Heart right ventricle (tissue), 16 donors: Measurements from ENCODE around the gene COL5A2. TPM values are rescaled to one million over a fixed set of nuclear protein-coding genes. Genes with fewer than 3 reads are reported as not detected.

ENCODE experiments used
- ATAC-seq, 8 donors: fragments of 200-7000 bp; cut with Tn5 transposase; one replicate each; pipeline ENCODE4 v1.9.1; 2020; ENCODE audit warnings: mild to moderate bottlenecking in 8 of 8, moderate library complexity in 8 of 8, moderate number of reproducible peaks in 1 of 8
- DNase-seq, 2 donors: peaks; one replicate each; pipeline ENCODE4 v3.0.0-alpha.2; 2020
- H3K27ac ChIP-seq, 10 donors: fragments of 200-600 bp; sonication (generic) in 2 of 10; one replicate each; pipeline versions ENCODE4 v1.5.0 to v1.8.0; 2020 to 2022; ENCODE audit warnings: mild to moderate bottlenecking in 3 of 10
- H3K27me3 ChIP-seq, 7 donors: fragments of 200-600 bp; one replicate each; pipeline ENCODE4 v1.8.0; 2021 to 2022; ENCODE audit warnings: mild to moderate bottlenecking in 2 of 7
- H3K36me3 ChIP-seq, 9 donors: fragments of 200-600 bp; sonication (generic) in 1 of 9; one replicate each; pipeline versions ENCODE4 v1.5.0 to v1.8.0; 2020 to 2022; ENCODE audit warnings: mild to moderate bottlenecking in 2 of 9
- H3K4me1 ChIP-seq, 9 donors: fragments of 200-600 bp; sonication (generic) in 1 of 9; one replicate each; pipeline versions ENCODE4 v1.5.0 to v1.8.0; 2020 to 2022; ENCODE audit warnings: mild to moderate bottlenecking in 4 of 9
- H3K4me3 ChIP-seq, 10 donors: fragments of 200-600 bp; sonication (generic) in 2 of 10; one replicate each; pipeline versions ENCODE4 v1.5.0 to v1.8.0; 2020 to 2022; ENCODE audit warnings: mild to moderate bottlenecking in 7 of 10, moderate library complexity in 2 of 10
- H3K9me3 ChIP-seq, 11 donors: fragments of 200-600 bp in 10 of 11; sonication (generic) in 2 of 11; one replicate each; pipeline versions ENCODE4 v1.5.0 to v1.8.0; 2013 to 2022; ENCODE audit warnings: mild to moderate bottlenecking in 2 of 11, control low read depth in 1 of 11, moderate library complexity in 1 of 11
- WGBS, 2 donors: extraction: QIAGEN DNeasy Blood & Tissue Kit; methylation state at CpG; one replicate each; pipeline ENCODE4 v1.1.7; 2013; ENCODE audit warnings: inconsistent platforms in 1 of 2; 5-methylcytosine and 5-hydroxymethylcytosine counted together
- intact Hi-C, 10 donors: fragments of 100-400 bp; cut with DNase I; formaldehyde crosslinking; loops; one replicate each; pipeline versions ENCODE4 v1.11.1 to v1.14.2; 2022
- polyA plus RNA-seq, 2 donors: library from polyadenylated mRNA; stranded (reverse); fragments of 200-250 nt; gene quantifications; one replicate each; pipeline ENCODE4 v1.2.3, GENCODE V29; 2013
- total RNA-seq, 10 donors: library from RNA; stranded (reverse); fragmentation: NEBNext Ultra II Directional in 3 of 10; extraction: Animal tissue kit (Norgen Biotek cat#: 25700) in 3 of 10; gene quantifications; one replicate each; pipeline versions ENCODE4 v1.2.1 to v1.2.4, GENCODE V29; 2021 to 2023
- TF ChIP-seq, protein P1 (sequence below), 9 donors: fragments of 200-600 bp; sonication (generic) in 2 of 9; IDR thresholded peaks; one replicate each; pipeline versions ENCODE4 v1.5.0 to v1.8.0; 2021 to 2022; ENCODE audit warnings: antibody characterized with exemption in 9 of 9, mild to moderate bottlenecking in 5 of 9, moderate library complexity in 1 of 9
- donor health status: Arrhythmogenic right ventricular cardiomyopathy.
- donor health status: ischemic (EF 13 %, LVEDD 7.1; RV severe dilation, severe dysfunction).
- donor health status: healthy with polysubstance abuse.
- donor health status: DM: no; HTN: yes; CAD: no.
- donor health status: DM: no; HTN: no; CAD: no.
- donor health status: ischemic (EF 25% LVEDD 6.9; RV normal size, moderate dysfunction).
- donor health status: ischemic (EF 25% LVEDD 5.7; RV mildly dilated, moderate dysfunction).
- donor health status: healthy.
- donor health status: DM: yes; HTN: yes; CAD: no.
- donor health status: Ischemic cardiomyopathy.
- donor health status: ischemic (EF 35%, LVEDD 5.7; RV mildly dilated, moderate dysfunction).
- donor health status: nonischemic (EF 11% LVEDD 7.7; RV severe dilation, severe dysfunction).
- donor health status: DM: yes; HTN: yes; CAD: no.
- donor health status: PGD.
- donor health status: ischemic (EF 29% LVEDD 5.4; RV normal size, mild dysfunction).
- donor health status: nonischemic (EF 23%, LVEDD 6.1; RV moderate dilation, normal function).

The COL5A2 gene
- total and polyA plus RNA-seq, 12 donors, result 4.8 to 44.7 (median 8.7) TPM

DNA sequence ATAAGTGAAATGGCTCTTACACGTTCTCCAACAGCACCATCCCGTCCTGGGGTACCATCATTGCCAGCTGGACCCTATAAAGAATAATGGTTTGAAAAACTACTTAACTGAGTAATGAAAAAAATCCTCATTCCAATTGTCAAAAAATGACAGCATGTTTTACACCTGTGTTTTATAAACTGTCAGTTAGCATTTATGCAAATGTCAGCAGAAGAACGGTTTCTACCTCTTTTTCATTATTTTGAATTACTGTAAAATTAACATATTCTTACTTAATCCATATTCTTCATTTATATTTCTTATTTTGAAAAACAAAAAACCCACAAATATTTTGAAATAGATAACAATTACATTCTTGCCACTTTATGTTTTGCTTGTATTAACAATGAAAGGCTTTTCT, 131.4 kb downstream of the COL5A2 start:
- Histone ChIP-seq H3K36me3 (peaks cover 0 to 84% (median 0%) of the 10 kb centered on the region in 9 donors), H3K4me3 (no peak overlapping the region), H3K9me3 (no peaks in the 10 kb centered on the region), H3K27me3 (no peaks in the 10 kb centered on the region), H3K4me1 (no peaks in the 10 kb centered on the region), H3K27ac (no peak overlapping the region)
- TF ChIP-seq, protein P1, sequence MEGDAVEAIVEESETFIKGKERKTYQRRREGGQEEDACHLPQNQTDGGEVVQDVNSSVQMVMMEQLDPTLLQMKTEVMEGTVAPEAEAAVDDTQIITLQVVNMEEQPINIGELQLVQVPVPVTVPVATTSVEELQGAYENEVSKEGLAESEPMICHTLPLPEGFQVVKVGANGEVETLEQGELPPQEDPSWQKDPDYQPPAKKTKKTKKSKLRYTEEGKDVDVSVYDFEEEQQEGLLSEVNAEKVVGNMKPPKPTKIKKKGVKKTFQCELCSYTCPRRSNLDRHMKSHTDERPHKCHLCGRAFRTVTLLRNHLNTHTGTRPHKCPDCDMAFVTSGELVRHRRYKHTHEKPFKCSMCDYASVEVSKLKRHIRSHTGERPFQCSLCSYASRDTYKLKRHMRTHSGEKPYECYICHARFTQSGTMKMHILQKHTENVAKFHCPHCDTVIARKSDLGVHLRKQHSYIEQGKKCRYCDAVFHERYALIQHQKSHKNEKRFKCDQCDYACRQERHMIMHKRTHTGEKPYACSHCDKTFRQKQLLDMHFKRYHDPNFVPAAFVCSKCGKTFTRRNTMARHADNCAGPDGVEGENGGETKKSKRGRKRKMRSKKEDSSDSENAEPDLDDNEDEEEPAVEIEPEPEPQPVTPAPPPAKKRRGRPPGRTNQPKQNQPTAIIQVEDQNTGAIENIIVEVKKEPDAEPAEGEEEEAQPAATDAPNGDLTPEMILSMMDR (IDR thresholded peaks at IDR 0.05), result no peak
- 92 to 94% methylated on average over 3 of the region's 3 CpGs for WGBS, 2 donors
- ATAC-seq (no peak), DNase-seq (no peak)
- intact Hi-C loops, result loop anchor here in 1 of 10 donors (10.0 kb wide), 1 partner anchor 53 kb away; no protein-coding TSS in a partner anchor

DNA sequence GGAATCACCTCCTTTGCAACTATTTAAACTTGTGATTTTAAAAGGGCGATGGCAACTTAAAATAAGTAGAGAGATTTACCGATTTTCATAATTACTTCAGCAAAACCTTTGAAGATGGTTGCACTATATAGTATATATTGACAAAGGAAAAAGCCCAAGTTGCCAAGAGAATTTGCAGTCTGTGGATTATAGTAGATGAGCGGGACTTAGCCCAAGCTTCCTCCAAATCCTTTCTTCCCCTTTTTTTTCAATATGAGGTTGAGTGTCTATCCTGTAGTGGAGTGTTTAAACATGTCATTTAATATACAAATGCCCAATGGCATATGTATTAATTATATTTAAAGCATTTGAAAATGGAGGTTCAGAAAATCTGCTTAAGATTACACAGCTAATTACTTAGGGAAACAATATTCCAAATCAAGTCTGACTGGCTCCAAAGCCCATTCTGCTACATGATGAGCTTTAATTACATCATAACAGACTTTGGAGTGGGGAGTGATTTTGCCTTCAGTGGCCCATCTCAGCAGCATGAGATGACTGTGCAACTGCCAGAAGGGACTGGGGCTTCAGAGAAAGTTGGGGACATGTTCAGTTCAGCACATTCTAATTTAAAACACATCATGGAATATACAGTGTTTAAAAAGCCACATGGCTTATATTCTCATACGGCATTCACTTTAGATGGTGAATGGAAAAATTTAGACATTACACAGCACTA, 132.2 kb downstream of the COL5A2 start:
- H3K27me3 ChIP-seq, result no peaks in the 10 kb centered on the region
- no peak for DNase-seq
- WGBS, 2 donors, result 95 to 96% methylated on average over 4 of the region's 4 CpGs
- no peak overlapping the region for H3K4me3 ChIP-seq
- ATAC-seq, result no peak
- H3K4me1 ChIP-seq, result no peaks in the 10 kb centered on the region
- intact Hi-C loops, result loop anchor here in 1 of 10 donors (10.0 kb wide), 1 partner anchor 53 kb away; no protein-coding TSS in a partner anchor
- peaks cover 0 to 84% (median 3%) of the 10 kb centered on the region in 9 donors for H3K36me3 ChIP-seq
- no peak overlapping the region for H3K27ac ChIP-seq
- TF ChIP-seq, protein P1 (IDR thresholded peaks at IDR 0.05), result no peak
- H3K9me3 ChIP-seq, result no peaks in the 10 kb centered on the region

DNA sequence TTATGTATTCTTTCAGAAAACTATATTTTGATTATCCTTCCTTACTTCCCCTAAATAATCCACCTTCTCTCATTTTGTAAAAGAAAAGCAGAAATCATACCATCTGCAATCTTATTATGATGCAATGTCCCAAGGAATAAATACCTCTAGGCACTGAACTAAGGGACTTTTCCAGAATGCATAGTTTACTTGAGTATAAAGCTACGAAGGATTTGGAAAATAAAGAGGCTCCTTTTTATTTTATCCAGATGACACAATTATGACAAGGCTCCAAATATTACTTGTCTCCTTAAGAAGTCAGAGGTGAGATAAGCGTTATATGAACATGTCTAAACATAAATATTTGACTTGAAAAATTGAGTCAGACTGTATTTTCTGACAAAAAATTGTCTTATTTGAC, 133.2 kb downstream of the COL5A2 start:
- Histone ChIP-seq H3K4me1 (no peaks in the 10 kb centered on the region), H3K9me3 (no peaks in the 10 kb centered on the region), H3K4me3 (no peak overlapping the region), H3K27ac (no peak overlapping the region), H3K36me3 (peaks cover 0 to 85% (median 3%) of the 10 kb centered on the region in 9 donors), H3K27me3 (no peaks in the 10 kb centered on the region)
- DNase-seq (no peak), ATAC-seq (no peak)
- WGBS, 2 donors, result 83 to 84% methylated on average over 2 of the region's 2 CpGs
- TF ChIP-seq, protein P1 (IDR thresholded peaks at IDR 0.05), result no peak
- intact Hi-C loops, result loop anchor here in 1 of 10 donors (10.0 kb wide), 1 partner anchor 52 kb away; no protein-coding TSS in a partner anchor

DNA sequence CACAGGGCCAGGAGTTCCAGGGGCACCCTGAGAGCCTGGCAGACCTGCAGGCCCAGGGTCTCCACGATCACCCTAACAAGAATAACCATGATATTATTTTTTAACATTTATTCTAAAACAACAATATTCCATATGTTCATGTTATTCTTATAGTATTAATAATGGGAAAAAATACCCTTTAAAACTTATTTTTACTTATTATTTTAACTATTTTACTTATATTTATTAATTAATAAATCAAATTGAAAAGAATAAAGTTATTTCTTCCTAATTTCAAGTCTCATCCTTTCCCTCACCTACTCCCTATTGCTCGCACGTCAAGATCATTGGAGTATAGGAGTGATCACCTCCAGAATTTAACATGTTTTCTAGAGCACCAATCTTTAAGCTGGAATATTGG, 133.7 kb downstream of the COL5A2 start:
- Histone ChIP-seq H3K27ac (no peak overlapping the region), H3K4me1 (no peaks in the 10 kb centered on the region), H3K27me3 (no peaks in the 10 kb centered on the region), H3K4me3 (no peak overlapping the region), H3K9me3 (no peaks in the 10 kb centered on the region), H3K36me3 (peaks cover 0 to 85% (median 3%) of the 10 kb centered on the region in 9 donors)
- intact Hi-C loops, result loop anchor here in 1 of 10 donors (10.0 kb wide), 1 partner anchor 51 kb away; no protein-coding TSS in a partner anchor
- TF ChIP-seq, protein P1 (IDR thresholded peaks at IDR 0.05), result no peak
- DNase-seq (no peak), ATAC-seq (no peak)
- WGBS, 2 donors, result 92 to 94% methylated on average over 3 of the region's 3 CpGs
